ENCODE data around the gene HACE1.

HACE1 gene

GRCh38 chr6:104728448-104728847, 131.3 kb downstream of the HACE1 start:
- no peaks in the 10 kb centered on the region for H3K9me3 ChIP-seq (ENCODE audit: insufficient read depth, low read depth, low read length)
- no peaks in the 10 kb centered on the region; the same call in 1 of the 2 replicates for H3K4me1 ChIP-seq (ENCODE audit: insufficient read depth, low read length)
- H3K4me3 ChIP-seq (ENCODE audit: low read length), result no peak overlapping the region
- H3K27me3 ChIP-seq (ENCODE audit: insufficient read depth, low read length), result no peaks in the 10 kb centered on the region
- no peak overlapping the region for H3K9ac ChIP-seq (ENCODE audit: low read depth, low read length)
- no peak overlapping the region for H3K27ac ChIP-seq (ENCODE audit: low read length)
- H3K36me3 ChIP-seq (ENCODE audit: insufficient read depth, low read depth, low read length), result no peaks in the 10 kb centered on the region

DNA sequence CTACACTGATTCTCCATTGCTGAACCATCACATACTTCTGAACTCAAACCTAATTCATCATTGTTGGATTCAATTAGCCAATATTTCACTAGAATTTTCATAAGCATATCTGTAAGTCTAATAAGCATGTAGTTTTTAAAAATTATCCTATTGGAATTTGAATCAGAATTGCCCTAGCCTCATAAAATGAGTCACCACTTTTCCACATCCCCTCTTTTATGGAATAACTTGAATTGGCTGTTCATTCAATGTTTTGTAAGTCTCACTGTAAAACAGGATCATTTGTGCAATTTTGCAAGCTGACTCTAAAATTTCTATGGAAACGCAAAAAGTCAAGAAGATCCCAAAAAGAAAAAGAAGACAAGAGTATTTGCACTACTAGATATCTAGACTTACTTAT, 141.0 kb downstream of the HACE1 start:
- H3K9me3 ChIP-seq (ENCODE audit: insufficient read depth, low read depth, low read length), result no peaks in the 10 kb centered on the region

GRCh38 chr6:104716858-104717257, 142.9 kb downstream of the HACE1 start:
- H3K36me3 ChIP-seq (ENCODE audit: insufficient read depth, low read depth, low read length), result no peaks in the 10 kb centered on the region
- no peaks in the 10 kb centered on the region for H3K9me3 ChIP-seq (ENCODE audit: insufficient read depth, low read depth, low read length)
- H3K9ac ChIP-seq (ENCODE audit: low read depth, low read length), result no peak overlapping the region
- H3K27ac ChIP-seq (ENCODE audit: low read length), result no peak overlapping the region
- H3K4me1 ChIP-seq (ENCODE audit: insufficient read depth, low read length), result no peaks in the 10 kb centered on the region
- H3K27me3 ChIP-seq (ENCODE audit: insufficient read depth, low read length), result no peaks in the 10 kb centered on the region
- no peak overlapping the region for H3K4me3 ChIP-seq (ENCODE audit: low read length)

More for the DNA sequence above, 141.0 kb downstream of the HACE1 start:
- H3K4me1 ChIP-seq (ENCODE audit: insufficient read depth, low read length), result no peaks in the 10 kb centered on the region
- H3K27me3 ChIP-seq (ENCODE audit: insufficient read depth, low read length), result no peaks in the 10 kb centered on the region
- no peaks in the 10 kb centered on the region for H3K36me3 ChIP-seq (ENCODE audit: insufficient read depth, low read depth, low read length)
- no peak overlapping the region for H3K27ac ChIP-seq (ENCODE audit: low read length)
- H3K9ac ChIP-seq (ENCODE audit: low read depth, low read length), result no peak overlapping the region
- H3K4me3 ChIP-seq (ENCODE audit: low read length), result no peak overlapping the region

DNA sequence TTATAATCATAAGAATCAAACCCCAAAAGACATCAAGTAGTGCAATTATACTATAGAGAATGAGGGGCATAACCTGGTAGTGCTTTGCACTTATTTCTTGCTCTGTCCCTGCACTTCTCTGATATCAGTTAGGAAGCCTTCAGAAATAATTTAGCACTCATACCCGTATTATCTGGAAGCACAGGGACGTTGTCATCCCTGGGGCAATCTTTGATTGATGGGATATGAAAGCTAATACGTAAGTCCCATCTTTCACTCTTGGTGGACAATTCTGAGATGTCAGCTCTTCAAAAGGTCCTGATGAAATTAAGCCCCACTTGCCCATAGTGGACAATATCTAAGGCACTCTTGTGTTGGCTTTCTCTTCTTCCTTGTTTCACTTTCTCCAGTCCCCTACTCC, 144.9 kb downstream of the HACE1 start:
- Histone ChIP-seq H3K27me3 (ENCODE audit: insufficient read depth, low read length) (no peaks in the 10 kb centered on the region), H3K9me3 (ENCODE audit: insufficient read depth, low read depth, low read length) (no peaks in the 10 kb centered on the region), H3K27ac (ENCODE audit: low read length) (no peak overlapping the region), H3K9ac (ENCODE audit: low read depth, low read length) (no peak overlapping the region), H3K36me3 (ENCODE audit: insufficient read depth, low read depth, low read length) (no peaks in the 10 kb centered on the region), H3K4me3 (ENCODE audit: low read length) (no peak overlapping the region), H3K4me1 (ENCODE audit: insufficient read depth, low read length) (no peaks in the 10 kb centered on the region)

DNA sequence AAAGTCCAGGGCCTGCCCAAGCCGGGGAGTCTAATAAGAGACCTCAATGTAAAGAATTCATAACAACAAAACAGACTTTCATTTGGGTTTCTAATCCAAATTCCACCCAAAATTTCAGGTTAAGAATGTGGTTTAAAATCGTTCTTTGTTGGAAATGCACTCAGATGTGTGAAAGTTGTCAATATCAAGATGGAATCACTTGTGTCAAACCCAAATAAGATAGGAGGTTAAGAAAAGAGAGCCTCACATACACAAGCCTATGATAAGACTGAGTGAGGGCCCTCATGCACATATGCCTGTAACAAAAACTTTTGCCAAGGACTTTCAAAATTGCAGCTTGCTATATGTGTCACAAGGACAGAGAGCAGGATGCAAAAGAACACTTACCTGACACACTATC, 145.7 kb downstream of the HACE1 start:
- Histone ChIP-seq H3K4me3 (ENCODE audit: low read length) (no peak overlapping the region), H3K9ac (ENCODE audit: low read depth, low read length) (no peak overlapping the region), H3K4me1 (ENCODE audit: insufficient read depth, low read length) (no peaks in the 10 kb centered on the region), H3K27me3 (ENCODE audit: insufficient read depth, low read length) (no peaks in the 10 kb centered on the region), H3K36me3 (ENCODE audit: insufficient read depth, low read depth, low read length) (no peaks in the 10 kb centered on the region), H3K9me3 (ENCODE audit: insufficient read depth, low read depth, low read length) (no peaks in the 10 kb centered on the region), H3K27ac (ENCODE audit: low read length) (no peak overlapping the region)

DNA sequence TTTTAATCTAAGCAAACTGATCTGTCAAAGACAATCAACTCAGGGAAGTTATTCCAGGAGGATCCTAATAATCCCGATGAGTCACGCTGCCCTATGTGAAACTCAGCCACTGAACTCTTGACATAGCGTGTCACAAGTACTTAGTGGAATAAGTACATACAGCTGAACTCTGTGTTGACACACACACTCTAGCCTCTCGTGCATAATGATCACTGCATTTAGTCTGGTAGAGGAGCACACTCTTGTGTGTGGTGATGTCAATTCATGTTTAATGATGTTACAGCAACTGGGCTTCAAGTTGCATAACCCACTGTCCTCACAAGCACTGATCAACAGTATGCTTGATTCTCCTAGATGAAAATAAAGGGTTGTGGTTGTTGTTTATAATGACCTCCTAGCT, 148.3 kb downstream of the HACE1 start:
- H3K36me3 ChIP-seq (ENCODE audit: insufficient read depth, low read depth, low read length), result no peaks in the 10 kb centered on the region
- no peak overlapping the region for H3K27ac ChIP-seq (ENCODE audit: low read length)

GRCh38 chr6:104710543-104711335, 149.0 kb downstream of the HACE1 start:
- H3K9me3 ChIP-seq (ENCODE audit: insufficient read depth, low read depth, low read length), result no peaks in the 10 kb centered on the region
- no peak overlapping the region for H3K27ac ChIP-seq (ENCODE audit: low read length)
- no peaks in the 10 kb centered on the region for H3K36me3 ChIP-seq (ENCODE audit: insufficient read depth, low read depth, low read length)
- no peaks in the 10 kb centered on the region for H3K4me1 ChIP-seq (ENCODE audit: insufficient read depth, low read length)
- no peak overlapping the region for H3K9ac ChIP-seq (ENCODE audit: low read depth, low read length)
- no peaks in the 10 kb centered on the region for H3K27me3 ChIP-seq (ENCODE audit: insufficient read depth, low read length)
- no peak overlapping the region for H3K4me3 ChIP-seq (ENCODE audit: low read length)

More for the DNA sequence above, 148.3 kb downstream of the HACE1 start:
- Histone ChIP-seq H3K4me1 (ENCODE audit: insufficient read depth, low read length) (no peaks in the 10 kb centered on the region), H3K4me3 (ENCODE audit: low read length) (no peak overlapping the region), H3K9me3 (ENCODE audit: insufficient read depth, low read depth, low read length) (no peaks in the 10 kb centered on the region), H3K27me3 (ENCODE audit: insufficient read depth, low read length) (no peaks in the 10 kb centered on the region), H3K9ac (ENCODE audit: low read depth, low read length) (no peak overlapping the region)

GRCh38 chr6:104705916-104706442, 153.7 kb downstream of the HACE1 start:
- no peaks in the 10 kb centered on the region for H3K9me3 ChIP-seq (ENCODE audit: insufficient read depth, low read depth, low read length)
- H3K9ac ChIP-seq (ENCODE audit: low read depth, low read length), result no peak overlapping the region
- no peaks in the 10 kb centered on the region for H3K27me3 ChIP-seq (ENCODE audit: insufficient read depth, low read length)
- no peak overlapping the region for H3K4me3 ChIP-seq (ENCODE audit: low read length)
- no peak overlapping the region for H3K27ac ChIP-seq (ENCODE audit: low read length)
- H3K4me1 ChIP-seq (ENCODE audit: insufficient read depth, low read length), result 0 out of 2 replicates have a peak, but pooled peaks cover 4% of the 10 kb centered on the region
- no peaks in the 10 kb centered on the region for H3K36me3 ChIP-seq (ENCODE audit: insufficient read depth, low read depth, low read length)

DNA sequence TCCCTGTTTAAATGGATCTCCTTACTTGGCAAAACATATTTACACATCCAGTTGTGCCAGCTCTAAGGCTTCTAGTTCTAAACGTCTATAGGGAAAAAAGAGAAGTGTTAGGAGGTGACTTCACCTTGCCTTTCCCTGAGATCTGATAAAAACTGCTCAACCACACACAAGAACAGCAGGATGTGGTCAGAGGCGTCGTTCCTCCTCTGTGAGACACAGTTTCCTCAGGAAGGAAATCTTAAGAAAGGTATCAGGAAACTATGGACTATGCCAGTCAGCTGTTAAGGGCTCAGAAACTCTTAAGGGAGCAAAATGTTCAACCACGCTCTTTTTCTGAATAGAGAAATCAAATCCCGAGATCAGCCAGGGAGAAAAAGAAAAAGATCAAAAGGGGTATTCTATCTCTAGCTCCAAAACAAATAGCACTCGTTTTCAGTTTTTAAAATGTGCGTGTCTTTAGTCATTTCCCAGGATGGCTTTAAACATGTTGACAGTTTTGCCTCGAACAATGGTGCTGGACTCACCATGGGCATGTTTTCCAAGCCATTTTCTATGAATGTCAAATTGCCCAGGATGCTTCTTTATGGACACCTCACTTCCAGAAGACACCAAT, 154.5 kb downstream of the HACE1 start:
- Histone ChIP-seq H3K4me1 (ENCODE audit: insufficient read depth, low read length) (0 out of 2 replicates have a peak, but pooled peaks cover 12% of the 10 kb centered on the region), H3K36me3 (ENCODE audit: insufficient read depth, low read depth, low read length) (no peaks in the 10 kb centered on the region), H3K27ac (ENCODE audit: low read length) (no peak overlapping the region), H3K9ac (ENCODE audit: low read depth, low read length) (no peak overlapping the region), H3K27me3 (ENCODE audit: insufficient read depth, low read length) (no peaks in the 10 kb centered on the region), H3K9me3 (ENCODE audit: insufficient read depth, low read depth, low read length) (no peaks in the 10 kb centered on the region), H3K4me3 (ENCODE audit: low read length) (no peak overlapping the region)

DNA sequence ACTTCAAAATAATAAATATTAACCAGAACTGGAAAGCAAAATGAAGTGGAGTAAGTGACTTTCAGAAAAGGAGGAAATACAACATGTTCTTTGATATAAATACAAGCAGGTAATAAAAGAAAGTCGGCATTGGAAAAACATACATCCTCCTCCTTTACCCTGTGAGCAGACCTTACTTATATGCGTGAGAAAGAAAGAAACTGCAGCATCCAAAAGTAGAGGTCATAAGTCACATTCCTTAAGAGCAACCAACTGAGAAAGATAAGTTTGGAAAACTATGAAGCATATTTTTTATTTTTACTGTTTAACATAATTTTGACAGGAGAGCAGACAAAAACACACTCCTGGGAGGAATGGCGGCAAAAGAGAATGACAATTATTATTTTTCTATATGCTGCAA, 155.5 kb downstream of the HACE1 start:
- Histone ChIP-seq H3K9me3 (ENCODE audit: insufficient read depth, low read depth, low read length) (no peaks in the 10 kb centered on the region), H3K36me3 (ENCODE audit: insufficient read depth, low read depth, low read length) (no peaks in the 10 kb centered on the region), H3K27ac (ENCODE audit: low read length) (no peak overlapping the region), H3K4me3 (ENCODE audit: low read length) (no peak overlapping the region), H3K27me3 (ENCODE audit: insufficient read depth, low read length) (no peaks in the 10 kb centered on the region), H3K9ac (ENCODE audit: low read depth, low read length) (no peak overlapping the region), H3K4me1 (ENCODE audit: insufficient read depth, low read length) (0 out of 2 replicates have a peak, but pooled peaks cover 13% of the 10 kb centered on the region)

GRCh38 chr6:104702126-104702841, 157.4 kb downstream of the HACE1 start:
- Histone ChIP-seq H3K27ac (ENCODE audit: low read length) (no peak overlapping the region), H3K36me3 (ENCODE audit: insufficient read depth, low read depth, low read length) (no peaks in the 10 kb centered on the region), H3K4me1 (ENCODE audit: insufficient read depth, low read length) (0 out of 2 replicates have a peak, but pooled peaks cover 13% of the 10 kb centered on the region), H3K9me3 (ENCODE audit: insufficient read depth, low read depth, low read length) (no peaks in the 10 kb centered on the region), H3K9ac (ENCODE audit: low read depth, low read length) (no peak overlapping the region), H3K27me3 (ENCODE audit: insufficient read depth, low read length) (no peaks in the 10 kb centered on the region), H3K4me3 (ENCODE audit: low read length) (no peak overlapping the region)

Data from iPS-20b (cell line).